GM23338 (cell line): ENCODE data around the gene DOCK10. TPM values are rescaled to one million over a fixed set of nuclear protein-coding genes. Genes with fewer than 3 reads are reported as not detected.

Experiments
- ATAC-seq: fragments of 200-7000 bp; cut with Tn5 transposase; 3 replicates; pipeline ENCODE4 v1.9.1; 2020
- DNase-seq: peaks from one replicate; pipeline ENCODE4 v3.0.0-alpha.2; 2015; ENCODE audit warnings: low spot score
- H2AFZ ChIP-seq: fragments of 200-600 bp; sonication (generic); 2 replicates; pipeline ENCODE4 v1.8.0; 2016; ENCODE audit warnings: antibody characterized with exemption, mild to moderate bottlenecking, moderate library complexity
- H3F3A ChIP-seq: fragments of 200-600 bp; sonication (generic); replicated peaks from 2 replicates; pipeline ENCODE4 v1.8.0; 2017; ENCODE audit warnings: antibody characterized with exemption, mixed run types, low read depth
- H3K27ac ChIP-seq: fragments of 200-600 bp; sonication (generic); 2 replicates; pipeline ENCODE4 v1.6.1; 2016; ENCODE audit warnings: low read depth
- H3K27me3 ChIP-seq: fragments of 200-600 bp; sonication (generic); 2 replicates; pipeline ENCODE4 v1.8.0; 2016; ENCODE audit warnings: mild to moderate bottlenecking, mixed run types, moderate library complexity; ENCODE audit not compliant: insufficient read depth
- H3K36me3 ChIP-seq: fragments of 200-600 bp; sonication (generic); 2 replicates; pipeline ENCODE4 v1.8.0; 2016; ENCODE audit warnings: mild to moderate bottlenecking; ENCODE audit not compliant: insufficient read depth
- H3K4me1 ChIP-seq: fragments of 200-600 bp; sonication (generic); 2 replicates; pipeline ENCODE4 v1.8.0; 2016; ENCODE audit warnings: mild to moderate bottlenecking, moderate library complexity; ENCODE audit not compliant: insufficient read depth
- H3K4me2 ChIP-seq: fragments of 200-600 bp; sonication (generic); 2 replicates; pipeline ENCODE4 v1.7.1; 2017; ENCODE audit warnings: mixed run types
- H3K4me3 ChIP-seq: fragments of 200-600 bp; sonication (generic); 2 replicates; pipeline ENCODE4 v1.6.1; 2016; ENCODE audit warnings: mixed run types
- H3K79me2 ChIP-seq: fragments of 200-600 bp; sonication (generic); replicated peaks from 2 replicates; pipeline ENCODE4 v1.8.0; 2017; ENCODE audit warnings: mild to moderate bottlenecking; ENCODE audit not compliant: insufficient read depth
- H3K9me2 ChIP-seq: fragments of 200-600 bp; sonication (generic); 2 replicates; pipeline ENCODE4 v1.8.0; 2017; ENCODE audit not compliant: insufficient read depth
- H4K20me1 ChIP-seq: fragments of 200-600 bp; sonication (generic); replicated peaks from 2 replicates; pipeline ENCODE4 v1.8.0; 2017; ENCODE audit warnings: mild to moderate bottlenecking; ENCODE audit not compliant: insufficient read depth
- H3K27ac Mint-ChIP-seq: 2 replicates; pipeline ENCODE4 v1.8.0; 2020; ENCODE audit warnings: inconsistent platforms, mild to moderate bottlenecking, moderate library complexity, mixed read lengths
- H3K27me3 Mint-ChIP-seq: 3 replicates; pipeline ENCODE4 v1.8.0; 2022; ENCODE audit warnings: low read depth, mild to moderate bottlenecking, moderate library complexity, mixed read lengths, inconsistent platforms; ENCODE audit not compliant: insufficient read depth, poor library complexity
- H3K36me3 Mint-ChIP-seq: 3 replicates; pipeline ENCODE4 v1.8.0; 2021; ENCODE audit warnings: low read depth, mild to moderate bottlenecking, inconsistent platforms, moderate library complexity, mixed read lengths
- H3K4me1 Mint-ChIP-seq: 3 replicates; pipeline ENCODE4 v1.8.0; 2020; ENCODE audit warnings: mild to moderate bottlenecking, inconsistent platforms, mixed read lengths
- H3K4me3 Mint-ChIP-seq: 3 replicates; pipeline ENCODE4 v1.8.0; 2021; ENCODE audit warnings: moderate library complexity, mild to moderate bottlenecking, inconsistent platforms, mixed read lengths
- H3K9me3 Mint-ChIP-seq: 3 replicates; pipeline ENCODE4 v1.8.0; 2020; ENCODE audit warnings: moderate library complexity, mild to moderate bottlenecking, inconsistent platforms, mixed read lengths
- CREB1 ChIP-seq: fragments of 250-450 bp; sonication (Bioruptor Pico); IDR thresholded peaks from 2 replicates; pipeline ENCODE4 v1.5.0; 2020; ENCODE audit warnings: low read depth, mild to moderate bottlenecking, moderate library complexity
- EZH2 ChIP-seq: fragments of 200-600 bp; sonication (generic); IDR thresholded peaks from one replicate; pipeline ENCODE4 v1.8.0; 2017; ENCODE audit warnings: antibody characterized with exemption, mild to moderate bottlenecking, low read depth; ENCODE audit not compliant: unreplicated experiment
- JUNB ChIP-seq: IDR thresholded peaks from one replicate; pipeline ENCODE4 v1.6.1; 2016; ENCODE audit warnings: antibody characterized with exemption; ENCODE audit not compliant: unreplicated experiment
- NANOG ChIP-seq: IDR thresholded peaks from 2 replicates; pipeline ENCODE4 v1.6.1; 2016; ENCODE audit warnings: antibody characterized with exemption, borderline replicate concordance
- POLR2AphosphoS5 ChIP-seq: IDR thresholded peaks from 2 replicates; pipeline ENCODE4 v1.6.1; 2016; ENCODE audit warnings: antibody characterized with exemption, low read depth
- REST ChIP-seq: IDR thresholded peaks from one replicate; pipeline ENCODE4 v1.6.1; 2018; ENCODE audit warnings: antibody characterized with exemption; ENCODE audit not compliant: unreplicated experiment
- ZNF114 ChIP-seq: fragments of 250-450 bp; sonication (Bioruptor Pico); IDR thresholded peaks from 2 replicates; pipeline ENCODE4 v1.5.0; 2020; ENCODE audit warnings: mild to moderate bottlenecking, moderate library complexity
- polyA plus RNA-seq: library from polyadenylated mRNA; unstranded; fragments of >200 nt; fragmentation: Nextera tagmentation; extraction: Ambion mirVana; gene quantifications from 2 replicates; pipeline ENCODE4 v1.2.1, GENCODE V29; 2016
- total RNA-seq: library from RNA; depleted of rRNA; stranded (reverse); fragments of >200 nt; shearing (Covaris generic); gene quantifications from 2 replicates; pipeline ENCODE4 v1.2.3, GENCODE V29; 2014
- TF ChIP-seq, protein P1 (sequence below): fragments of 250-450 bp; sonication (Bioruptor Pico); IDR thresholded peaks from 2 replicates; pipeline ENCODE4 v1.5.0; 2020; ENCODE audit warnings: mild to moderate bottlenecking, moderate library complexity
- TF ChIP-seq, protein P2 (sequence below): IDR thresholded peaks from 2 replicates; pipeline ENCODE4 v1.6.1; 2016; ENCODE audit warnings: antibody characterized with exemption

Gene DOCK10
- total and polyA plus RNA-seq, 2 experiments from 2014 or later: 1.0 to 1.7 TPM

GRCh38 chr2:224959556-224959955 lies 82.7 kb downstream of the DOCK10 start:
- Histone ChIP-seq H3K36me3 (no peaks in the 10 kb centered on the region), H3K4me3 (no peak overlapping the region), H3K4me1 (peaks cover 8% of the 10 kb centered on the region; the same call in 1 of the 2 replicates), H3K4me2 (no peak overlapping the region), H3K27me3 (no peaks in the 10 kb centered on the region), H3F3A (no peaks in the 10 kb centered on the region), H3K27ac (no peak overlapping the region), H4K20me1 (no peaks in the 10 kb centered on the region), H3K79me2 (no peaks in the 10 kb centered on the region), H2AFZ (no peak overlapping the region), H3K9me2 (no peaks in the 10 kb centered on the region)
- ATAC-seq (no peak), DNase-seq (no peak)
- Mint-ChIP-seq H3K4me1 (peaks cover 6% of the 10 kb centered on the region; the same call in 2 of the 3 replicates), H3K27ac (no peak overlapping the region), H3K9me3 (no peaks in the 10 kb centered on the region), H3K27me3 (no peaks in the 10 kb centered on the region), H3K36me3 (no peaks in the 10 kb centered on the region), H3K4me3 (no peak overlapping the region)
- TF ChIP-seq POLR2AphosphoS5: no peak
- no peak for TF ChIP-seq REST
- no peak for TF ChIP-seq EZH2
- TF ChIP-seq JUNB: no peak

GRCh38 chr2:224958873-224959272 lies 83.4 kb downstream of the DOCK10 start:
- H3K9me3 Mint-ChIP-seq: no peaks in the 10 kb centered on the region
- no peaks in the 10 kb centered on the region for H3K79me2 ChIP-seq
- peaks cover 6% of the 10 kb centered on the region; the same call in 2 of the 3 replicates for H3K4me1 Mint-ChIP-seq
- H3K27me3 ChIP-seq: no peaks in the 10 kb centered on the region
- no peak overlapping the region; the same call in 1 of the 2 replicates for H2AFZ ChIP-seq
- no peaks in the 10 kb centered on the region for H4K20me1 ChIP-seq
- no peaks in the 10 kb centered on the region for H3K27me3 Mint-ChIP-seq
- ATAC-seq: no peak
- H3K4me2 ChIP-seq: no peak overlapping the region
- H3K36me3 ChIP-seq: no peaks in the 10 kb centered on the region
- no peak overlapping the region for H3K4me3 ChIP-seq
- no peaks in the 10 kb centered on the region for H3F3A ChIP-seq
- H3K4me1 ChIP-seq: peaks cover 8% of the 10 kb centered on the region; the same call in 1 of the 2 replicates
- H3K36me3 Mint-ChIP-seq: no peaks in the 10 kb centered on the region
- H3K27ac ChIP-seq: no peak overlapping the region
- no peak overlapping the region for H3K27ac Mint-ChIP-seq
- H3K9me2 ChIP-seq: no peaks in the 10 kb centered on the region
- H3K4me3 Mint-ChIP-seq: no peak overlapping the region
- DNase-seq: no peak
- TF ChIP-seq, protein P1, sequence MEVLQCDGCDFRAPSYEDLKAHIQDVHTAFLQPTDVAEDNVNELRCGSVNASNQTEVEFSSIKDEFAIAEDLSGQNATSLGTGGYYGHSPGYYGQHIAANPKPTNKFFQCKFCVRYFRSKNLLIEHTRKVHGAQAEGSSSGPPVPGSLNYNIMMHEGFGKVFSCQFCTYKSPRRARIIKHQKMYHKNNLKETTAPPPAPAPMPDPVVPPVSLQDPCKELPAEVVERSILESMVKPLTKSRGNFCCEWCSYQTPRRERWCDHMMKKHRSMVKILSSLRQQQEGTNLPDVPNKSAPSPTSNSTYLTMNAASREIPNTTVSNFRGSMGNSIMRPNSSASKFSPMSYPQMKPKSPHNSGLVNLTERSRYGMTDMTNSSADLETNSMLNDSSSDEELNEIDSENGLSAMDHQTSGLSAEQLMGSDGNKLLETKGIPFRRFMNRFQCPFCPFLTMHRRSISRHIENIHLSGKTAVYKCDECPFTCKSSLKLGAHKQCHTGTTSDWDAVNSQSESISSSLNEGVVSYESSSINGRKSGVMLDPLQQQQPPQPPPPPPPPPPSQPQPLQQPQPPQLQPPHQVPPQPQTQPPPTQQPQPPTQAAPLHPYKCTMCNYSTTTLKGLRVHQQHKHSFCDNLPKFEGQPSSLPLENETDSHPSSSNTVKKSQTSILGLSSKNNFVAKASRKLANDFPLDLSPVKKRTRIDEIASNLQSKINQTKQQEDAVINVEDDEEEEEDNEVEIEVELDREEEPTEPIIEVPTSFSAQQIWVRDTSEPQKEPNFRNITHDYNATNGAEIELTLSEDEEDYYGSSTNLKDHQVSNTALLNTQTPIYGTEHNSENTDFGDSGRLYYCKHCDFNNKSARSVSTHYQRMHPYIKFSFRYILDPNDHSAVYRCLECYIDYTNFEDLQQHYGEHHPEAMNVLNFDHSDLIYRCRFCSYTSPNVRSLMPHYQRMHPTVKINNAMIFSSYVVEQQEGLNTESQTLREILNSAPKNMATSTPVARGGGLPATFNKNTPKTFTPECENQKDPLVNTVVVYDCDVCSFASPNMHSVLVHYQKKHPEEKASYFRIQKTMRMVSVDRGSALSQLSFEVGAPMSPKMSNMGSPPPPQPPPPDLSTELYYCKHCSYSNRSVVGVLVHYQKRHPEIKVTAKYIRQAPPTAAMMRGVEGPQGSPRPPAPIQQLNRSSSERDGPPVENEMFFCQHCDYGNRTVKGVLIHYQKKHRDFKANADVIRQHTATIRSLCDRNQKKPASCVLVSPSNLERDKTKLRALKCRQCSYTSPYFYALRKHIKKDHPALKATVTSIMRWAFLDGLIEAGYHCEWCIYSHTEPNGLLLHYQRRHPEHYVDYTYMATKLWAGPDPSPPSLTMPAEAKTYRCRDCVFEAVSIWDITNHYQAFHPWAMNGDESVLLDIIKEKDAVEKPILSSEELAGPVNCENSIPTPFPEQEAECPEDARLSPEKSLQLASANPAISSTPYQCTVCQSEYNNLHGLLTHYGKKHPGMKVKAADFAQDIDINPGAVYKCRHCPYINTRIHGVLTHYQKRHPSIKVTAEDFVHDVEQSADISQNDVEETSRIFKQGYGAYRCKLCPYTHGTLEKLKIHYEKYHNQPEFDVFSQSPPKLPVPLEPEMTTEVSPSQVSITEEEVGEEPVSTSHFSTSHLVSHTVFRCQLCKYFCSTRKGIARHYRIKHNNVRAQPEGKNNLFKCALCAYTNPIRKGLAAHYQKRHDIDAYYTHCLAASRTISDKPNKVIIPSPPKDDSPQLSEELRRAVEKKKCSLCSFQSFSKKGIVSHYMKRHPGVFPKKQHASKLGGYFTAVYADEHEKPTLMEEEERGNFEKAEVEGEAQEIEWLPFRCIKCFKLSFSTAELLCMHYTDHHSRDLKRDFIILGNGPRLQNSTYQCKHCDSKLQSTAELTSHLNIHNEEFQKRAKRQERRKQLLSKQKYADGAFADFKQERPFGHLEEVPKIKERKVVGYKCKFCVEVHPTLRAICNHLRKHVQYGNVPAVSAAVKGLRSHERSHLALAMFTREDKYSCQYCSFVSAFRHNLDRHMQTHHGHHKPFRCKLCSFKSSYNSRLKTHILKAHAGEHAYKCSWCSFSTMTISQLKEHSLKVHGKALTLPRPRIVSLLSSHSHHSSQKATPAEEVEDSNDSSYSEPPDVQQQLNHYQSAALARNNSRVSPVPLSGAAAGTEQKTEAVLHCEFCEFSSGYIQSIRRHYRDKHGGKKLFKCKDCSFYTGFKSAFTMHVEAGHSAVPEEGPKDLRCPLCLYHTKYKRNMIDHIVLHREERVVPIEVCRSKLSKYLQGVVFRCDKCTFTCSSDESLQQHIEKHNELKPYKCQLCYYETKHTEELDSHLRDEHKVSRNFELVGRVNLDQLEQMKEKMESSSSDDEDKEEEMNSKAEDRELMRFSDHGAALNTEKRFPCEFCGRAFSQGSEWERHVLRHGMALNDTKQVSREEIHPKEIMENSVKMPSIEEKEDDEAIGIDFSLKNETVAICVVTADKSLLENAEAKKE (CRISPR knock-in tag): no peak
- no peak for TF ChIP-seq ZNF114
- TF ChIP-seq NANOG: no peak
- no peak for TF ChIP-seq CREB1 (CRISPR knock-in tag)
- TF ChIP-seq EZH2: no peak
- TF ChIP-seq, protein P2, sequence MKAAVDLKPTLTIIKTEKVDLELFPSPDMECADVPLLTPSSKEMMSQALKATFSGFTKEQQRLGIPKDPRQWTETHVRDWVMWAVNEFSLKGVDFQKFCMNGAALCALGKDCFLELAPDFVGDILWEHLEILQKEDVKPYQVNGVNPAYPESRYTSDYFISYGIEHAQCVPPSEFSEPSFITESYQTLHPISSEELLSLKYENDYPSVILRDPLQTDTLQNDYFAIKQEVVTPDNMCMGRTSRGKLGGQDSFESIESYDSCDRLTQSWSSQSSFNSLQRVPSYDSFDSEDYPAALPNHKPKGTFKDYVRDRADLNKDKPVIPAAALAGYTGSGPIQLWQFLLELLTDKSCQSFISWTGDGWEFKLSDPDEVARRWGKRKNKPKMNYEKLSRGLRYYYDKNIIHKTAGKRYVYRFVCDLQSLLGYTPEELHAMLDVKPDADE: no peak
